Activated CD8-positive, alpha-beta T cell treated with anti-CD3 and anti-CD28 coated beads for 36 hours (primary cell): ENCODE measurements around the gene OBP2B. TPM values are rescaled to one million over a fixed set of nuclear protein-coding genes. Genes with fewer than 3 reads are reported as not detected.
"Not testable (repeated sequence)": the region's sequence is repeated elsewhere in the genome, so short reads cannot be mapped to it uniquely, and the experiment has no call there.

ENCODE experiments used
- ATAC-seq: fragments of 200-7000 bp; cut with Tn5 transposase; one replicate; pipeline ENCODE4 v1.10.0; 2021; ENCODE audit warnings: mild to moderate bottlenecking, moderate library complexity
- CTCF ChIA-PET: fragments of 350-600 bp; sonication (Branson Sonifier 250); formaldehyde crosslinking; loops from one replicate; lab custom pipeline; 2021; ENCODE audit warnings: antibody characterized with exemption; lab: Charles Lee
- POLR2A ChIA-PET: fragments of 350-600 bp; sonication (Branson Sonifier 250); formaldehyde crosslinking; loops from one replicate; lab custom pipeline; 2021; ENCODE audit warnings: antibody characterized with exemption; lab: Charles Lee
- DNase-seq: peaks from one replicate; pipeline ENCODE4 v3.0.0-alpha.2; 2020
- H3K27ac Mint-ChIP-seq: one replicate; pipeline ENCODE4 v1.8.0; 2021; ENCODE audit warnings: mild to moderate bottlenecking, mixed read lengths
- H3K27me3 Mint-ChIP-seq: one replicate; pipeline ENCODE4 v1.8.0; 2021; ENCODE audit warnings: mixed read lengths
- H3K36me3 Mint-ChIP-seq: one replicate; pipeline ENCODE4 v1.8.0; 2021; ENCODE audit warnings: low read depth, mixed read lengths
- H3K4me1 Mint-ChIP-seq: one replicate; pipeline ENCODE4 v1.8.0; 2021; ENCODE audit warnings: low read depth, mixed read lengths
- H3K4me3 Mint-ChIP-seq: one replicate; pipeline ENCODE4 v1.8.0; 2021; ENCODE audit warnings: mild to moderate bottlenecking, moderate library complexity, mixed read lengths
- H3K9me3 Mint-ChIP-seq: one replicate; pipeline ENCODE4 v1.8.0; 2021; ENCODE audit warnings: mixed read lengths
- CTCF ChIP-seq: fragments of 200-600 bp; IDR thresholded peaks from one replicate; pipeline ENCODE4 v1.8.0; 2022; ENCODE audit warnings: antibody characterized with exemption, mild to moderate bottlenecking
- intact Hi-C: fragments of 100-400 bp; cut with micrococcal nuclease; formaldehyde crosslinking; loops from one replicate; pipeline ENCODE4 v1.10.0; 2022
- total RNA-seq, 2 experiments: library from RNA; stranded (reverse); gene quantifications; one replicate each; pipeline ENCODE4 v1.2.3, GENCODE V29; 2021

Gene OBP2B
- not detected for total RNA-seq

GRCh38 chr9:133208880-133209300, at the start of gene OBP2B:
TSS of gene OBP2B (minus strand) at chr9:133209250. CDS start at chr9:133209199, 51 bp downstream.
- DNase-seq, H3K4me3 Mint-ChIP-seq, H3K9me3 Mint-ChIP-seq, H3K27me3 Mint-ChIP-seq, H3K36me3 Mint-ChIP-seq, H3K27ac Mint-ChIP-seq, CTCF ChIA-PET, H3K4me1 Mint-ChIP-seq, intact Hi-C loops, POLR2A ChIA-PET, ATAC-seq: not testable (repeated sequence)

- DNase-seq (no peak), ATAC-seq (no peak)
- H3K4me1 Mint-ChIP-seq: no peaks in the 10 kb centered on the region
- H3K27ac Mint-ChIP-seq: no peak overlapping the region
- H3K36me3 Mint-ChIP-seq: no peaks in the 10 kb centered on the region
- no peaks in the 10 kb centered on the region for H3K9me3 Mint-ChIP-seq
- POLR2A ChIA-PET: no interaction called here
- no peaks in the 10 kb centered on the region for H3K27me3 Mint-ChIP-seq
- intact Hi-C loops: no loop called here
- H3K4me3 Mint-ChIP-seq: no peak overlapping the region
- TF ChIP-seq CTCF: no peak
- CTCF ChIA-PET: no interaction called here
These were observed 49.3 kb upstream of the OBP2B start for GRCh38 chr9:133258061-133259015.

GRCh38 chr9:133257465-133257956, 48.5 kb upstream of the OBP2B start:
- ChIA-PET POLR2A (interaction anchor here (0.6 kb wide), 1 partner anchor 792 kb away, joined by 4 read pairs; no protein-coding TSS in a partner anchor), CTCF (no interaction called here)
- Mint-ChIP-seq H3K4me1 (no peaks in the 10 kb centered on the region), H3K27ac (no peak overlapping the region), H3K4me3 (no peak overlapping the region), H3K27me3 (no peaks in the 10 kb centered on the region), H3K9me3 (no peaks in the 10 kb centered on the region), H3K36me3 (no peaks in the 10 kb centered on the region)
- TF ChIP-seq CTCF: no peak
- DNase-seq (no peak), ATAC-seq (no peak)
- intact Hi-C loops: no loop called here

GRCh38 chr9:133256686-133257091, 47.6 kb upstream of the OBP2B start:
- Mint-ChIP-seq H3K4me3 (no peak overlapping the region), H3K27me3 (no peaks in the 10 kb centered on the region), H3K4me1 (no peaks in the 10 kb centered on the region), H3K36me3 (no peaks in the 10 kb centered on the region), H3K27ac (no peak overlapping the region), H3K9me3 (no peaks in the 10 kb centered on the region)
- no peak for TF ChIP-seq CTCF
- POLR2A ChIA-PET: no interaction called here
- intact Hi-C loops: no loop called here
- no peak for ATAC-seq
- CTCF ChIA-PET: no interaction called here
- DNase-seq: no peak

- H3K9me3 Mint-ChIP-seq: no peaks in the 10 kb centered on the region
- DNase-seq (no peak), ATAC-seq (no peak)
- H3K4me3 Mint-ChIP-seq: no peak overlapping the region
- TF ChIP-seq CTCF: no peak
- no peak overlapping the region for H3K27ac Mint-ChIP-seq
- H3K36me3 Mint-ChIP-seq: no peaks in the 10 kb centered on the region
- intact Hi-C loops: no loop called here
- ChIA-PET CTCF (no interaction called here), POLR2A (no interaction called here)
- no peaks in the 10 kb centered on the region for H3K4me1 Mint-ChIP-seq
- H3K27me3 Mint-ChIP-seq: no peaks in the 10 kb centered on the region
These were observed 47.0 kb upstream of the OBP2B start for GRCh38 chr9:133256136-133256461.
